HG03442 (cell line): ENCODE data around the gene STARD7.

Source experiments
- ATAC-seq: cut with Tn5 transposase; IDR thresholded peaks from one replicate; pipeline ENCODE4 v1.9.1; 2021; ENCODE audit warnings: mild to moderate bottlenecking, moderate library complexity; ENCODE audit not compliant: unreplicated experiment

The STARD7 gene

DNA sequence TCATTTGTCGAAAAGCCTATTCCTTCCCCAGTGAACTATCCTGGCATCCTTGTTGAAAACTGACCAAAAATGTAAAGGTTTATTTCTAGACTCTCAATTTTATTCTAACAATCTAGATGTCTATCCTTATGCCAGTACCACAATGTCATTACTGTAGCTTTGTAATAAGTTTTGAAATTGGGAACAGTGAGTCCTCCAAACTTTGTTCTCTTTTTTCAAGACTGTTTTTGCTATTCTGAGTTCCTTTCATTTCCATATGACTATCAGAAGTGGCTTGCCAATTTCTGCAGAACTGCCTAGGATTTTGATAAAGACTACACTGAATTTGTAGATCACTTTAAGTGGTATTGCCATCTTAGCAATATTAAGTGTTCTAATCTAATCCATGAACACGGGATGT, 9.7 kb downstream of the STARD7 start:
- ATAC-seq = no peak

DNA sequence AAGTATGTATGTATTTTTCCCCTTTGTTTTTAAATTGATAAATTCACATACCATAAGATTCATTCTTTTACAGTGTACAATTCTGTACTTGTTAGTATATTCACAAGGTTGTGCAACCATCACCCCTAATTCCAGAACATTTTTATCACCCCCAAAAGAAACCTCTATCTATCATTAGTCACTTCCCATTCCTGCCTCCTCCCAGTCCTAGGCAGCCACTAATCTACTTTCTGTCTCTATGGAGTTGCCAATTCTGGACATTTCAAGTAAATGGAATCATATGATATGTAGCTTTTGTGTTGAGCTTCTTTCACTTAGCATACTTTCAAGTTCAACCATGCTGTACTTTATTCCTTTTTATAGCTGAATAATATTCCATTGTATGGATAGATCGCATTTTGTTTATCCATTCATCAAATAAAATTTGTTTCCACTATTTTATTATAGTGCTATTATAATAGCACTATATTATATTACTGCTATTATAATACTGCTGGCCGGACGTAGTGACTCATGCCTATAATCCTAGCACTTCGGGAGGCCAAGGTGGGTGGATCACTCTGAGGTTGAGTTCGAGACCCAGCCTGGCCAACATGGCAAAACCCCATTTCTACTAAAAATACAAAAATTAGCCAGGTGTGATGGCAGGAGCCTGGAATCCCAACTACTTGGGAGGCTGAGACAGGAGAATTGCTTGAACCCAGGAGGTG, 10.9 kb downstream of the STARD7 start:
- no peak for ATAC-seq

DNA sequence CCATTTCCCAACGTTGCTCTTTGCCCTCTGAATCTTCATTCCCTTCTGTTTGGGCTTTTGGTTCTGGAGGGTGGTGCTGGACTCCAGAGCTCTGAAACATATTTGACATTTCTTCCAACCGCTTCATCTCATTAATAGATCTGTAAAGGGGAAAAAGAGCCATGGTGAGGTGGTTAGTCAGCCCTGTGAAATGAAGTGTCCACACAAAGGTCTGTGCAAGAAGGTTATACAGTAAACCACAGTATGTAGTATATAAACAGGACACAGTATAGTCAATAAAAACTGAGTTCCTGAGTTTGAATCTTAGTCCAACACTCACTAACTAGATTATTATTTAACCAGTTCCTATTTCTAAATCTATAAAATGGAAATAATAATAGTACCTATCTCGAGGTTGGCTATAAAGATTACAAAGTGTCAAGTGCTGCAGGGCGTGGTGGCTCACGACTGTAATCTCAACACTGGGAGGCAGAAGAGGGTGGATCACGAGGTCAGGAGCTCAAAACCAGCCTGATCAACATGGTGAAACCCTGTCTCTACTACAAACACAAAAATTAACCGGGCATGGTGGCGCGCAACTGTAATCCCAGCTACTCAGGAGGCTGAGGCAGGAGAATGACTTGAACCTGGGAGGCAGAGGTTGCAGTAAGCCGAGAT, 13.1 kb downstream of the STARD7 start:
- ATAC-seq = no peak

DNA sequence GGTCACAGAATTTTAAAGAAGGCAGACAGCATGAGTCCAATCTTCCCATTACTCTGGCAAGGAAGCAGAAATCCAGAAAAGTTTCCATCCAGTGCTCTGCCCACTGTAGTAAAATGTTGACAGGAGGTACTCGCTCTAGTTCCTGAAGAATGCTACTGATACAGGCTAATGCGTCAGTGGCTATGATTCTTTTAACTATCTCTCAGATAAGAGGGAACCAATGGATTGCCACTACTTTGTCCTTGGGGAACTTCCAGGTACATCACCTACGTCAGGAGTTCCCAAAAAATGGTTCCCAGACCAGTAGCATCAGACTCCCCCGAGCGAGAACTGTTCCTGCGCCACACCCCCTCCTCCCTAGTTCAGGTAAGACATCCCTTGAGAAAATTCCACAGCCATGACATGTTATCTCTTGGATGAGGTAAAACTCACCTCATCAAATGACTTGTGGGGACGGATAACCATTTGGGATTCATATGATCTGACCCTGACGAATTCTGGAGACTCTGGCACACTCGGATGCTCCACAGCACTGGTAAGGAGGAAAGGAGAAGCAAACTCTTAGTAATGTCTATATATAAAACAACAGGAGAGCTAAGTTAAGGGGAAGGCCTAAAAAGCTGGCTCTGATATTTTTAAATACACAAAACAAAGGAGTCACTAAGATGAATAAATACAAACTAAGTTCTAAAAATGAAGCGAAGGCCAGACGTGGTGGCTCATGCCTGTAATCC, 16.5 kb downstream of the STARD7 start:
- ATAC-seq = no peak

DNA sequence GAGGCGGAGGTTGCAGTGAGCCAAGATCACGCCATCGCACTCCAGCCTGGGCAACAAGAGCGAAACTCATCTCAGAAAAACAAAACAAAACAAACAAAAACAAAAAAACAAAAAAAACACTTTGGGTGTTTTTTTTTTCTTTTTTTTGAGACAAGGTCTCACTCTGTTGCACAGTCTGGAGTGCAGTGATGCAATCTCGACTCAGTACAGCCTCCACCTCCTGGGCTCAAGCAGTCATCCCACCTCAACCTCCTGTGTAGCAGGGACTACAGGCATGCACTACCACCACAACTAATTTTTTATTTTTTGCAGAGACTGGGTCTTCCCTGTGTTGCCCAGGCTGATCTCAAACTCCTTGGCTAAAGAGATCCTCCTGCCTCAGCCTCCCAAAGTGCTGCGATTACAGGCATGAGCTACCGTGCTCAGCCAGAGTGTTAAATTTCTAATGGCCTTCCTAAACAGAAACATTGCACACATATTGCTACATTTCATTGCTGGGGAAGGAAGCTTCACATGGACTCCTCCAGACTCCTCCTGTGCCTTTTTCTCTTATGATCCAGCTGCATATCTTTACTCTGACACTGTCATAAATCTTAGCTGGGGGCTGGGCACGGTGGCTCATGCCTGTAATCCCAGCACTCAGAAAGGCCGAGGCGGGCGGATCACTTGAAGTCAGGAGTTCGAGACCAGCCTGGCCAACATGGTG, 19.7 kb downstream of the STARD7 start:
- no peak for ATAC-seq

DNA sequence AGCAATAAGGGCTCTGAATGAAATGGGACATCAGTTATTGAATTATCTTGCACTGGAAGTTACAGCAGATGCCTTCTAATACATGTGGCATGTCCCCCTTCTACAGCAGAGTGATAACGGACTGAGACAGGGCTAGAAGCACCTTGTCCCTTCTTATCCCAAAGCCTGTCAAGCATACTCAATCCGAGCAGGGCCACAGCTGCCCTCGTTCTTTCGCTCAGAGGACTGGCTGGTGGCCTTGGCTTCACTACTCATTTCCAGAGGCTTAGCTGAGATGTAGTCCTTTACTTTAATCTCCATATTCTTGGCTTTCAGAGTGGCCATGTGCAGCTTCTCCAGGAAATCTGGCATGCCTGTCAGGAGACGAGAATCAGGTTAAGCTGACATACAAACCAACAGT, 22.1 kb downstream of the STARD7 start:
- no peak for ATAC-seq

DNA sequence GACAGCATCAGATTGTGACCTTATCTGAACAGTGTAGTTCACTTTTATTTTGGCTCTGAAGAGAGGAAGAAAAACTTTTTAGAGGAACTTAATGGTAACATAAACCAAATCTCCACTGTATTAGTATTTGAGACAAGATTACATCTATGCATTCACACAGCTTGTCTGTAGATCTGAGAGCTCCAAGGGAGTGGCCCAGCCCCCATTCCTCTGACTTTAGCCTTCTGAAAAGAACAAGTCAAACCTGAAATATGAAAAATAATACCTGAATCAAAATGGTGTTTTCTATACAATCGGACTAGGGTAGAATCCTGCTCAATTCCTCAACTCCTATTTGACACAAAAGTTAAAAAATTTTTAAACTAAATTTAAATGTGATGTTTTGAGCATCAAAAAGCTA, 23.1 kb downstream of the STARD7 start:
- no peak for ATAC-seq

DNA sequence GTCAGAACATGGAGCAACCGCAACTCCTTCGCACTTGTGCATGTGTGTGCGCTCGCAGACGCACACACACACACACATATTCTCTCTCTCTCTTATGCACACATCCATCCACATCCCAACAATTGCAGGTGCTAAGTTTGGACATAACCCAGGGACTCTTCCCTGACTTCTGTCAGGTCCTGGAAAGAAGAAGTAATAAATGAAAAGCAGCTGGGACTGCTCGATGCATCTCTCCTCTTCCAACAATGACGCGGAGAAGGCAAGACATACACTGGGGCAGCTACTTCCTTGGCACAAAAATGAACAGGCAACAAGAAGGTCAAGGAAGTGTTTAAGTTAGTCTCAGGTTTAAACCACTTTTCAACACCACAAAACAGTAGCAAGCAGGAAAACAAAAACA, 23.6 kb downstream of the STARD7 start:
- no peak for ATAC-seq

DNA sequence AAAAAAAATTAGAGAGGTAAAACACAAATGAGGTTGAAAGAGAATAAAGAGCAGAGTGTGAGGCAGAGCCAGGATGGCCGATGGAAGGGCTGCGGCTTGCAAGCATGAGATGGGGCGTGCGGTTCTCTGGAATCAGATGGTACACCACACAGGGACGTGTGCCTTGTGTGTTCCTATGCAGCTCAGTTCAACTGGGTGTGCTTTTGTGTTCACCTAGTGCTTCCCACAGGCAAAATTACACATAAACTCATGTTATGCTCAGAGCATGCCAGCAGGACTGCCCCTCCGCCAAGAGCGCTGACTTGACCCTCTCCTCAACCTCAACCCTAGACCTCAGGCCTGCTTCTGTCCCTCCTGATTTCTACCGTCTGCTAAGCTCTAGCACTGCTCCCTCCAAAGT, 24.4 kb downstream of the STARD7 start:
- ATAC-seq = no peak

DNA sequence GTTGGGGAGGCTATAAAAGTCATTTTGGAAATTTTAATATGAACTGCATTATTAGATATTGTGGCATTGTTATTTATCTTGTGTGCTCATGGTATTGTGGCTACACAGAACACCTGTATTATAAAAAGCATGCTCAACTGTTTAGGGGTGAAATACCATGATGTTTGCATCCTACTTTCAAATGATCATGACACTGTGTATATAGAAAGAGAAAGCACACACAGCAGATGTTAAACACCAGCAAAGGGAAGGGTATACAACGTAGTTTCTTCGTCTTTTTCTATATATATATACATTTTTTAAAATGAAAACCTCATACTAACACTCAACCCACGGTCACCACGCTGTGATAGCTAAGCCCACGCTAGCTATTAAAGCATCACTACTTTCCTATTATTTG, 27.1 kb downstream of the STARD7 start:
- ATAC-seq = no peak

DNA sequence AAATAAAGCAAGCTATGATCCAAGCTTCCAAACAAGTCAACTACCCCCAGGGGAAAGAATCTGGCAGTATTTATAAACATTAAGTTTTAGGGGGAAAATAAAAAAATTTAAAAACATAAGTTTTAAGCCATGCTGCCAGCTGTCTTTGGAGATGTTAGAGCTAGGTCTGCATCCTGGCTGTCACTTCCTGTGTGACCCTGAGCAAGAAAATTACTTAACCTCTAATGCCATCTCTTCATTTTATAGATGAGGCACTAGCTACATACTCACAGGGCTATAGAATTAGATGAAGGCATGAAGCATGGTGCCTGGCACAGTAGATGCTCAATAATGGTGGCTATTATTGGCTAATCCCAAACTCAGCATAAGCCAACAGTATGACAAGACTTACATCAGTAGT, 28.1 kb downstream of the STARD7 start:
- no peak for ATAC-seq

DNA sequence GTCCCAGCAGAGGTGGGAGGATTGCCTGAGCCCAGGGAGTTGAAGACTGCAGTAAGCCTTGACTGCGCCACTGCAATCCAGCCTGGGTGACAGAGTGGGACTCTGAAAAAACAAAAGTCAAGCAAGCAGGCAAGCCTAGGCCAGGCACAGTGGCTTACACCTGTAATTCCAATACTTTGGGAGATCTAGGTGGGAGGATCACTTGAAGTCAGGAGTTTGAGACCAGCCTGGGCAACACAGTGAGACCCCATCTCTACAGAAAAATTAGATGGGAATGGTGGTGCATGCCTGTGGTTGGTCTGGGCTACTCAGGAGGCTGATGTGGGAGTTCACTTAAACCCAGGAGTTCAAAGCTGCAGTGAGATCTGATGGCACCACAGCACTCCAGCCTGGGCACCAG, 28.6 kb downstream of the STARD7 start:
- ATAC-seq = no peak

DNA sequence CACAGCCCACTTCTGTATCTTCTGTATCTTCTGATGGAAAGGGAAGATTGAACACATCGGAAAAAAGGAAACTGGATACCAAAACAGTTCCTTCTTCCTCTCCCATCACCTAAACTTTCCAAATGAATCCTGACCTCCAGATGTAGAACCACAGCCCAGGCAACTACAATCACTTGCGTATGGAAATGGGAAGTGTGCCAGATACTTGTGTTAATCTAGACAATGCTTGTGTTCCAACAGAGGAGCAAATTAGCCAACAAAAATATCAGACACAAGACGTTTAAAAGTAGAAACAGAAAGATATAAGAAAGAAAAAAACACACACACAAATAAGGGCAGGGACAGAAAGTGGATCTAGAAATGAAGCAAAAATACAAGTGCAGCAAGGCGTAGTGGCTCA, 32.0 kb downstream of the STARD7 start:
- no peak for ATAC-seq

DNA sequence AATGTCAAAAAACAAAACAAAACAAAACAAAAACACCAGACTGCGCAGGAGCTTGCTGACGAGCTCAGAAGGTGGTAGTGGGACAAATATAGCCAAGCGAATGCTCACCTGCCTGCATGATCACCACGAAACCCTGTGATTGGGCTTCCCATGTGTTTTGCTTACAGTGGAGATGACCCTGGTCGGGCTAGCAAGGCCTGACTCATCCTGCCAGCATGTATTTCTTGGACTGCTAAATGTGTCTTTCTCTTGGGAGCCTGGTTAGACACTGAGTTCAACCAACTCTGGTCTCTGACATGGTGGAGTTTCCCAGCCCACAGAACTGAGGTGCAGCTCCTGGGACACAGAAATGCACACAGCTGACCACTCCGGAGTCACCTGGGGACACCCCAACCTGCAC, 32.7 kb downstream of the STARD7 start:
- ATAC-seq = no peak

DNA sequence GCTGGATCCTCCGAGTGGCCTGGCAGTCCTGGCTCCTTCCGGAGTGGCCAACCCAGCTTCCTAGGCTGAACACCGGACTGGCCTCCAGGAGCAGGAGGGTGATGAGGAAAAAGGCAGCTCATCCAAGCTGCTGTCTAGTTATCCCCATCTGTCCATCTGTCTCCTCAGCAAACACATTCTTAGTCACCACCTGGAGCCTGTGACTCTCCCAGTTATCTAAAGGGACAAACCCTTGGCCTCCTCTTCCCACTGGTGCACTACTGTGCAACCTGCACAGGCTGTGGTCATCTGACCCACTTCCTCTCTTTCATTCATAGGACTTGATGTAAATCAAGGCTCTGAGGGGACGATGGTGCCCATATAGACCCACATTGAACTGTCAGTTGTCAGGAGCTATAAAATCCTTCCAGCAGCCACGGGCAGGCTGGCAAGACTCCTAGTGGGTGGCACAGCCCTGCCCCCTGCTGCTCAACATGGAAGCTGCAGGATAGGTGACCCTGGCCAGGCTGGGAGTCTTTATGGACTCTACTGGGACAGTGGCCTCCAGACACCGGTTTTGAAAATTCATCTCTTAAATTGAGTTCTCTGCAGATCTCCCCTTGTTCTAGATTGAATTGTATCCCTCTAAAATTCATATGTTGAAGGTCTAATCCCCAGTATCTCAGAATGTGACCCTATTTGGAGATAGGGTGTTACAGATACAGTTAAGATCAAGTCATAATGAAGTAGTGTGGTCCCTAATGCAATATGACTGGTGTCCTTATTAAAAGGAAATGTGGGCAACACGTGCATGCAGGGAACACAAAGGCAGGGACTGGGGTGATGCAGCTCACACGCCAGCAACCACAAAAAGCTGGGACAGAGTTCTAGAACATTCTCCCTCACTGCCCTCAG, 34.1 kb downstream of the STARD7 start:
- ATAC-seq = peak; percentile 72

DNA sequence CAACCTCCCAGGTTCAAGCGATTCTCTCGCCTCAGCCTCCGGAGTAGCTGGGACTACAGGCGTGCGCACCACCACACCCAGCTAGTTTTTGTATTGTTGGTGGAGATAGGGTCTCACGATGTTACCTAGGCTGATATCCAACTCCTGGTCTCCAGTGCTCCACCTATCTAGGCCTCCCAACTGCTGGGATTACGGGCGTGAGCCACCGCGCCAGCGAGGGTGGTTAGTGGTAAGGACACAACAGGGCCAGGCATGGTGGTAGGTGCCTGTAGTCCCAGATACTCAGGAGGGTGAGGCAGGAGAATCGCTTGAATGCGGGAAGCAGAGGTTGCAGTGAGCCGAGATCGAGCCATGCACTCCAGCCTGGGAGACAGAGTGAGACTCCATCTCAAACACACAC, 36.8 kb downstream of the STARD7 start:
- ATAC-seq = no peak

DNA sequence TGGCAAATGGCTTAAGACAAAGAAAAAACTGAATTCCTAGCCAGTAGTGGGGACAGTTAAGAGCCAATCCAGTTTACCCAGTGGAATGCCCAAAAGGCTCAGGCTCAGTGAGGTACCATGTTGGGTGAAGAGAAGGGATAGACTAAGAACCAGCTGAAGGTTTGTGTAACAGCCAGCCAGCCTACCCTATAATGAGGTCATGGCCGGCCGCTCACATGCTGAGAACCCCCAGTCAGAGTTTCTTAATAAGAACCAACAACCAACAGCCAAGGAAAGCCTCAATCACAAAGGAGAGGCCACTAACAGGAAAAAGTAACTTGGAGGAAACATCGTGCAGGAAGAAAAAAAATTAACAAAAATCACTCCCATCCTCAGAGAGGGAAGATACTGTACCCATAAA, 38.0 kb downstream of the STARD7 start:
- no peak for ATAC-seq

DNA sequence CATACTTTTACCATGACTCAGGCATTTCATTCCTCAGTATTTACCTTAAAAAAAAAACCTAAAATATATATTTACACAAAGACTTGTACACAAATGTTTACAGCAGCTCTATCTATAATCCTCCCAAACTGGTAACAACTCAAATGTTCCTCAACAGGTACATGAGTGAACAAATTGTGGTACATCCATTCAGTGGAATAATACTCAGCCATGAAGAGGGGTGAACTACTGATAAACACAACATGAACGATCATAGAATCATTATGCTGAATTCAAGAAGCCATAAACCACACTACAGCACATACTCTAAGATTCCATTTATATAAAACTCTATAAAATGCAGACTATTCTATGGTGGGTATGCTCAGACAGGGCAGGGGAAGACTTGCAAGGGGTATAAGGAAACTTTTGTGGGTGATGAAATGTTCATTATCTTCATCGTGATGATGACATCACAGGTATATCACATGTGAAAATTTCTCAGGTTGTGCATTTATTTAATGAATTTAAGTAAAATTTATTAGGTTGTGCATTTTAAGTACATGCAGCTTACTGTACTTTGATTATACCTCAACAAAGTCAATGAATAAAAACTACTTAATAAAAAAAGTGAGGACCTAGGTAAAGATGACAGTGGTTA, 38.6 kb downstream of the STARD7 start:
- no peak for ATAC-seq

DNA sequence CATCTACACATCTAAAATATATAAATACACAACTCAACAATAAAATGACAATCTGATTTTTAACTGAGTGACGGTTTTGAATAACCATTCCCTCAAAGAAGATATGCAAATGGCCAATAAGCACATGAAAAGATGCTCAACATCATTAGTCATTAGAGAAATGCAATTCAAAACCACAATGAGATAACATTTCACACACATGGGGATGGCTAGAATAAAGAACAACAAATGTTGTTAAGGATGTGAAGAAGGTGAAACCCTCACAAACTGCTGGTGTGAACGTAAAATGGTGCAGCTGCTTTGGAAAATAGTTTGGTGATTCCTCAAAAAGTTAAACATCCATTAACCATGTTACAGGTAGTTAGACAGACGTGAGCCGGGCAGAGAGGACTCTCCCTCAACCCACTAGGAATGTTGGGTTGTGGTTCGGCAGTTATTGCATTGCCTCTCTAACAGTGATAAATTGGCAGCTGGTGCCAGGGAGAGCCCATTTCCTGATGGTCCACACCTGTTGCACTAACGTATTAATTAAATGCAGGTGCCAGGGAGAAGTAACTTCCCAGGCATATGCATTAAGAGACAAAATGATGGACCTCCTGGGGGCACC, 41.1 kb downstream of the STARD7 start:
- ATAC-seq = no peak
